GM18519 (cell line): Measurements from ENCODE around the gene SPATA3.
"Not testable (repeated sequence)": the region's sequence is repeated elsewhere in the genome, so short reads cannot be mapped to it uniquely, and the experiment has no call there.

Source experiments
- ATAC-seq: cut with Tn5 transposase; IDR thresholded peaks from one replicate; pipeline ENCODE4 v1.9.1; 2021; ENCODE audit warnings: mild to moderate bottlenecking, moderate library complexity; ENCODE audit not compliant: unreplicated experiment, low FRiP score

Gene SPATA3

DNA sequence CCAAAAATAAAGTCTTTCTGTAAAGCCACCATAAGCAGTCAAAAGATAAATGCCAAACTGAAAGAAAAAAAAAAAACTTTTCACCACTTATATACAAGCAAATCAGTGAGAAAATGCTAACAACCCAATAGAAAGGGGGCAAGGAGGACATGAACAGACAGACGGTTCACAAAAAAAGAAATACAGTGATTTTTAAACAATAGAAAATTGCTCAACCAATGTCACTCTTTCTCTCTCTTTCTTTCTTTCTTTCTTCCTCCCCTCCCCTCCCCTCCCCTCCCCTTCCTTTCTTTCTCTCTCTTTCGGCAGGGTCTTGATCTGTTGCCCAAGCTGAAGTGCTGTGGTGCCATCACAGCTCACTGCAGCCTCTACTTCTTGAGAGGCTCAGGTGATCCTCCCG is 28.8 kb upstream of the SPATA3 start:
- ATAC-seq, result no peak

DNA sequence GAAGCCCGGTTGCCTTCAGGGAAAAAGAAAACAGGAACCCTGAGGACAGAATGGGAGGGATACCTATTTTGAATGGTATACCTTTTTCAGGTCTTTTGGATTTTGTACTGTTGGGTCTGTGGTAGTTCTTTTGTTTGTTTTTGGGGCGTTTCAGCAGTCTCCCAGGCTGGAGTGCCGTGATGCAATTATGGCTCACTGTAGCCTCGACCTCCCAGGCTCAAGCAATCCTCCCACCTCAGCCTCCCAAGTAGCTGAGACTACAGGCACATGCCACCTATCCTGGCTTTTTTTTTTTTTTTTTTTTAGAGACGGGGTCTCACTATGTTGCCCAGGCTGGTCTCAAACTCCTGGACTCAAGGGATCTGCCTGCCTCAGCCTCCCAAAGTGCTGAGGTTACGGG is 27.6 kb upstream of the SPATA3 start:
- not testable (repeated sequence) for ATAC-seq

DNA sequence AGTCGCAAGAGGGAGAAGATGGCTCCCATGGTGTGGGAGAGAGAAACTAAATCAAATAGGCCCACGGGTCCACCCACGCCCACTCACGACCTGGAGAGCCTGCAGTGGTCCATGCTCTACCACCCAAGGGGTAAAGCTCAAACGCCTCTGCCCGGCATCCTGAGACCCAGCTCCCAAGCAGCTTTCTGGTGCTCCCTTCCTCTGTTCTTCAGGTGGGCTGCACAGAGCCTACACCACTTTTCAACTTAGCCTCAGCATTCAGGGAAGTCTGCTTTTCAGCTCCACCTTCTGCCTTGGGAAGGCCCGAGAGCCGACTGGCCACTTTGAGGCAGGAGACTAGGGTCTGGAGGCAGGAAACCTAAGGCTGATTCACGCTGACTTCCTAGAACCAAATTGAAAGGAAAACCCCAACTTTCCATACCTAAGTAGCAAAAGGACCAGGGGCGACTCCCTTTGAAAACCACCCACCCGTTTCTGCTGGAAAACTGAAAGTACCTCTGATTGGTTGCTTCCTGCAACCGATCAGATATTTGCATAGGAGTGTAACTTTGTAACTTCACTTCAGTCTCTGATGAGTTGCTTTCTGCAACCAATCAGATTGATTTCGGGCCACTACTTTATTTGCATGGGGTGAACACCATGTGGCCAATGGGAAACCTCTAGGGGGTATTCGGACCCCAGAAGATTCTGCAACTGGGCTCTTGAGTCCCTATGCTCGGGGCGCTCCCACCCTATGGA is 26.8 kb upstream of the SPATA3 start:
- ATAC-seq, result no peak

DNA sequence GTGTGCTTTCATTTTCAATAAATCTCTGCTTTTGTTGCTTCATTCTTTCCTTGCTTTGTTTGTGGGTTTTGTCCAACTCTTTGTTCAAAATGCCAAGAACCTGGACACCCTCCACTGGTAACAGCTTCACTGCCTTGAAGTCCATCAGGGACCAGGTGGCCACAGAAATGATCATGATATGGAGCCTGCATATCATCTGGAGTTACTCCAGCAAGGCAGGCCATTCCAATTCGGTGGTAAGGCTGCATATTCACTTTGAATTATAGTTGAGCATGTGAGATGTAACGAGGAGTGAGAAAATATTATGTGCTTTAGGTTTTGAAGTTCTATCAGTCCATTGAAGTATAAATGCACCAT is 26.3 kb upstream of the SPATA3 start:
- no peak for ATAC-seq

DNA sequence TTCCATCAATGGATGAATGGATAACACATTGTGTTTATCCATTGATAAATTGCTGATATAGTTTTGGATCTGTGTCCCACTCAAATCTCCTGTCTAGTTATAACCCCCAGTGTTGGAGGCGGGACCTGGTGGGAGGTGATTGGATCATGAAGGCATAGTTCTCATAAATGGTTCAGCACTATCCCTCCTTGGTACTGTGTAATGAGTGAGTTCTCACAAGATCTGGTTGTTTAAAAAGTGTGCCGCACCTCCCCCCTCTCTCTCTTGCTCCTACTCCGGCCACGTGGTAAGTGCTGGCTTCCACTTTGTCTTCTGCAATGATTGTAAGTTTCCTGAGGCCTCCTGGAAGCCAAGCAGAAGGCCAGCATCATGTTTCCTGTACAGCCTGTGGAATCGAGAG is 23.9 kb upstream of the SPATA3 start:
- ATAC-seq, result no peak

DNA sequence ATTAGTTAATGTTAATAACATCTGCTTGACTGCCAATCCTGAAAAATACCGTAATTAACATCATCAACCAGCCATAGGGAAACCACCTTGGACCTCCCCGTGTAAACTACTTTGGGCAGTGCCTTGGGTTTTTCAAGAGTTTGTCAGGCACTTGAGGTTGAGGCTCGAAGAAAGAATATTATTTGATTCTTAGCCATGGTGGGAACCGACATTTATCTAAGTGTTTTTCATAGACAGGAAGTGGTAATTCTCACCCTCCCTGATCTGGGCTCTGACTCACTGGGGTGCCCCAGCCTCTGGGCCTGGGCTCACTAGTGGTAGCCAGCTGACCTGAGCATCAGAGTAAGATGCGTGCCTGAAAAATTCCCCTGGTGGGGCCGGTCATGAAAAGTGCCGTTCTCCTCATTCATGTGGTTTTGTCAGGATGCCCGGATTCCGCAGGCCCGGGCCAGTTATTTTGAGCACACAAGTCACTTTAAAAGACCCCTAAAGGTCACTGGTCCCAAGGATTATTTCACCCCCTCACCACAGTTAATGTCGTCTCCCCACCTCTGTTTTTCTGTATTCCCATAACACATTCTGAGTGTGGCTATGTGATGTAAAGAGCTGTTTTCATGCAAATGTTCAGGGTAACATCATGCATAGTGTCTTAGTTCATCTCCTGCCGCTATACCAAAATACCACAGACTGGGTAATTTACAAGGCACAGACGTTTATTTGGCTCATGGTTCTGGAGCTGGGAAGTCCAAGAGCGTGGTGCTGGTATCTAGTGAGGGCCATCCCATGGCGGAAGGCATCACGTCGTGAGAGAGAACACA is 21.6 kb upstream of the SPATA3 start:
- ATAC-seq, result peak; percentile 54

DNA sequence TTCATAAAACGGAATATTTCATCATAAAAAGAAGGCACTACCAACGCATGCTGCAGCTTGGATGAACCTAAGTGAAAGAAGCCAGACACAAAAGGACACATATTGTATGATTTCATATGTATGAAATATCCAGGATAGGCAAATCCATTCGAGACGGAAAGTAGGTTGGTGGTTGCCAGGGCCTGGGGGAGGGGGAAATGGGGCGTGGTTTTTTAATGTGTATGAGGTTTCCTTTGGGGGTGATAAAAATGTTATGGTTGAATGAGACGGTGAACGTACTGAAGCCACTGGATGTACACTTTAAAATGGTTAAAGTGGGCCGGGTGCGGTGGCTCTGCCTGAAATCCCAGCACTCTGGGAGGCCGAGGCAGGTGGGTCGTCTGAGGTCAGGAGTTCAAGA is 20.0 kb upstream of the SPATA3 start:
- no peak for ATAC-seq

DNA sequence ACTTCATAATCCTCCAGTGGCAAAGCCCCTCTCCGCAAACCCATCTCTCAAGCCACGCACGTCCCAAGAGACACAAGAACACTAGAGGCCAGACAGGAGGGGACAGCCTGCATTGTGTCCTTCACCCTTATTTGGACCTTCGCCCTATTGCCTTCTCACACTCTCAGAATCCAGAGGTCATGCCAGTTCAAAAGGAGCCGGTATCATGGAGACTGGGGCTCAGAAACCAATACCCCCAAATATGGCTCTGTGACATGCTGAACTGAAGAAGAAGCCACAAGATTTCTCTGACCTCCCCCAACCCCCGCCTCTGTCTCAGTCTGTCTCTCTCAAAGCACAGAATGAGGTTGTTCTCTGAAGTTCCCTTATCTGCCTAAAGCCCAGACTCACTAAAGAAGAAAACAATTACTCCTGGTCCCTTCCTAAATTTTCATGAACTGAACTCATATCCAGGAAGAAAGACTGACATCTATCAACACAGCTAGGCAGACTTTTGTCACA is 19.2 kb upstream of the SPATA3 start:
- ATAC-seq, result no peak

DNA sequence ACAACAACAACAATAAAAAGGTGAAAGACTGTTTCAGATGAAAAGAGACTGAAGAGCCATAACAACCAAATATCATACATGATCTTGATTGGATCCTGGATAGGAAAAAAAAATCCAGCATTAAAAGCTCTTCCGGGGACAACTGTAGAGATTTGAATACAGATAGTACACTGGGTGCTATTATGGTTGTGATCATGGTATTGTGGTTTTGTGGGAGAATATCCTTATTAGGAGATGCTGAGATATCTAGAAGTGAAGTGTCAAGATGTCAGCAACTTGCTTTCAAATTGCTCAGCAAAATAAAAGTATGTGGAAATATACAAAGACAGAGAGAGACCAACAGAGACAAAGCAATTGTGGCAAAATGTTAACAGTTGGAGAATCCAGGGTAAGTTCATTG is 15.5 kb upstream of the SPATA3 start:
- ATAC-seq, result no peak

DNA sequence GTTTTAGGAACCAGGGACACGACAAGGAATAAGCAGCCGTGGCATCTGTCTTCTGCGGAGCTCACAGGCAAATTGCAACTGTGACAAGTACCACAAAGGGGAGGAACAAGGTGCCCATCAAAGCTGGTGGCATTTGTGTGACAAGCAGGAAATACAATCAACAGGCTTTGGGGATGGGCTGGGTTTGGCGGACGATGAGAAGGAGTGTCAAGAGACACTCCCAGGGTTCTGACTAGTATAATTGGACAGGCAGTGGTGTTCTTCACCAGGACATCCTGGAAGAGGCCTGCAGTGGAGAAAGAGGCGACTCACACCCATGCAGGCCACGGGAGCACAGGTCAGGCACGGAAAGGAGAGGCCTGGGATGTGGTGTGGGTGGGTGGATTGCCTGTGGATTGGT is 14.2 kb upstream of the SPATA3 start:
- ATAC-seq, result no peak

DNA sequence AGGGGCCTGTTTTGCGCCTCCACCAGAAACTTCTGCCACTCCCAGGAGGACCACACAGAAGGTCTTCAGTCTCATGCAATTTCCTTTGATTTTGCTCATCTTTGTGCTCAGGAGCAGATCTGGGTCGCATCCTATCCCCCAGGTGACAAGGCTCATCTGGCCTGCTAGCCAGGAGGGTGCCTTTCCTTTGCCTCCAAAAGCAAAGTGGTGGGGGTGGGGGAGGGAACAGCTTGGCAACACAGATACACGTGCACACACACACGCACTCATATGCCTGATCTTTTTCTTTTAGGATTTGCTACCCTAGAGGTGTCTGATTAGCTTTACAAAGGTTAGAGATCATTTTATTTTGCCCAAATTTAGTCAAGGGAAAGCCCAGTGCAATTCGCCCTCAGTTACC is 13.8 kb upstream of the SPATA3 start:
- no peak for ATAC-seq

DNA sequence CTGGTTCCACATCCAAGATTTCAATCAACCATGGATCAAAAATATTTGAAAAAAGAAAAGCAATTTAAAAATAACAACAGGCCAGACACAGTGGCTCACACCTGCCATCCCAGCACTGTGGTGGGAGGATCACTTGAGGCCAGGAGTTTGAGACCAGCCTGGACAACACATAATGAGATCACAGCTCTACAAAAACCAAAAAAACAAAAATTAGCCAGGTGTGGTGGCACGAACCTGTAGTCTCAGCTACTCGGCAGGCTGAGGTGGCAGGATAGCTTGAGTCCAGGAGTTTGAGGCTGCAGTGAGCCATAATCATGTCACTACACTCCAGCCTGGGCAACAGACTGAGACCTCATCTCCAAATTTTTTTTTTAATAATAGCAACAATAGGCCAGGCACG is 13.4 kb upstream of the SPATA3 start:
- no peak for ATAC-seq

DNA sequence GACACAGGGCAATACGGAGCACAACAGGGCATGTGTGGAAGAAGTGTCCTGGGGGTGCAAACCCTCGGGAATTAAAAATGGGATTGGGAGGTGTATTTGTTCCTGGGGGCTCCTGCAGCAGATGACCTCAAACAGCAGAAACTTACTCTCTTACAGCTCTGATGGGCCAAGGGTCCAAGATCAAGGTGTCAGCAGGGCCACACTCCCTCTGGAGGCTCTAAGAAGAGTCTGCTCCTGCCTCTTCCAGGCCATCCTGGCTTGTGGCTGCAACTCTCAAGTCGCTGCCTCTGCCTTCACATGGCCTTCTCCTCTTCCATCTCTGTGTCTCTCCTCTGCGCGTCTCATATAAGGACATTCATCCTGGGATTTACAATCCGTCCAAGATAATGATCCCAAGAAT is 12.4 kb upstream of the SPATA3 start:
- ATAC-seq, result no peak

DNA sequence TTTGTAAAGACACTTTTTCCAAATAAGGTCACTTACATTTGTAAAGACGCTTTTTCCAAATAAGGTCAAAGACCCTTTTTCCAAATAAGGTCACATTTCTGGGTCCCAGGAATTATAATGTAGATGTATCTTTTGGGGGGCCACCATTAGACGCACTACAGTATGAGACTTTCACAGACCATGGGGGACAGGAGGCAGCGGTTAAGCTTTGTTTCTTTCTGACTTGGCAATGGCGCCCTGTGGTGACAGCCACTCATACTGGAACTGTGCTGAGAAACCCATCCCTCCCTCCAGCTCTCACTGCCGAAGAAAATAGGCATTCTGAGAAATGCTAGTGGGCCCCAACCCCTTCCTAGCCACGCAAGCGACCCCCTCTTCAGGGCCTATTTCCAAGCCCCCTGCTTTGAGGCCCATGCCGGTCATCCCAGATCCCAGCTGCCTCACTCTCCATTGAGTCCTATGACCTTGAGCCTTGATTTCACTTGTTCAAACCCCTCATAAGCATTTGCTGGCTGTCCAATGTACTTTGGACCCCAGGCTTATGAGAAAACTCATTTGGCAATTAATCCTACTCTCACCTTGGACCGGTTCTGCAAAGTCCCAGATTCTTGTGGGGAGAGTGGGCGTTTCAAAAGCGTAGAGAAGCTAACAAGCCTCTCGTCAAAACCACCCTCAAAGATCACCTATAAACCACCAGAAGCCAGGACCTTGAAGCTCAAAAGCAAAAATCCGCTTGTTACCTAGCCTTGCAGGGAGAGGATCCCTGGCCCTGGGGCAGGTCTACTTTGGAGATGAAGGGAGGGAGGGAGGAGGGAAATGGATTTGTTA is 11.3 kb upstream of the SPATA3 start:
- peak; percentile 70 for ATAC-seq

DNA sequence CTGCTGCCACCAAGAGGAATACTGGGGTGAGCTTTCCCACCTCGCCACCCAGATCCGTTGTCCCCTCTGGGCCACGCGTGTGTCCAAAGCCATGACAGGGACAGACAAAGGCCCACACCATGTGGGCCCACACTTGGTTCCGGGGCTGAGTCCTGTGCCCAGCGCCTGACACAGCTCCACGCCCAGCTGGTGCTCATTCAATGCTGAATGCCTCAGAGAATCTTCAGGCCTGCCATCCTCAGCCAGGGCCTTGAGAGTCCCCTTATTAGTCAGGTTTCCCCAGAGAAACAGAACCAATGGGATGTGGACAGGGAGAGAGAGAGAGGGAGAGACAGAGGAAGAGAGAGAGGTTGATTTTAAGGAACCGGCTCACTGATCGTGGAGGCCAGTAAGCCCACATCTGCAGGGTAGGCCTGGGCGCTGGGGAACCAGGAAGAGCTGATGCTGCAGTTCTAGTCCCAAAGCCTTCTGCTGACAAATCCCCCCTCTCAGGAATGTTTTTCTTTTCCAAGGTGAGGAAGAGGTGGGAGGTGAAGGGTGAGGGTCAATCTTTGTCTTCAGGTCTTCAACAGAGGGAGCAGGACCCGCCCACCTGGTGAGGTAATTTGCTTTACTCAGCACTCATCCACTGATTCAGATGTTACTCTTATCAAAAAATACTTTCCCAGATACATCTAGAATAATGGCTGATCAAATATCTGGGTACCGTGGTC is 10.2 kb upstream of the SPATA3 start:
- ATAC-seq, result no peak

DNA sequence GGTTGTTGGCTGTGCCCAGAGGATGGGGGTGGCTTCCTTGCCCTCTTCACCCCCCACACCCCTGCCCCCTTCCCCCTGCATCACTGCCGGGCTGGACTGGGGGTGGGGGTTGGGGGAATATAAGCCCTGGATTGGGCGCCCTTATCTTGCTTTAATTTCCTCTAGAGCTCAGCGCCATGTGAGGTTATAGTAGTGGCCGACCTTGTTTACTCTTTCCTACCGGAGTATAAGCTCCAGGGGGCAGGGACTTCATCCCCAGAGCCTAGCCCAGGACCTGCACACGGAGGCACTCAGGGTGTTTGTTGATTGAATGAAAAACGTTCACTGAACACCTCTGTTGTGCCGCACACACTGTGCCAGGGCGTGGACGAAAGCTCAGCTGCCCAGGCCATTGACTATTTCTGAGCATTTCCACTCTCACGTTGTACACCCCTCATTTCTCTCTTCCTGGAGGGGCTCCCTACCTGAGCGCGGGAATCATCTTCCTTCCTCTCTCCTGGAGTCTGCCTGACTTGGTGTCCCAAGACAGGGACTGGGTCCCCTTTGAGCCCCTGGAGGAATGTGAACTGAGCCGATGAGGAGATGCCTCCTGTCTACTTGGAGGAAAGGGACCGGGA is 9.3 kb upstream of the SPATA3 start:
- no peak for ATAC-seq

DNA sequence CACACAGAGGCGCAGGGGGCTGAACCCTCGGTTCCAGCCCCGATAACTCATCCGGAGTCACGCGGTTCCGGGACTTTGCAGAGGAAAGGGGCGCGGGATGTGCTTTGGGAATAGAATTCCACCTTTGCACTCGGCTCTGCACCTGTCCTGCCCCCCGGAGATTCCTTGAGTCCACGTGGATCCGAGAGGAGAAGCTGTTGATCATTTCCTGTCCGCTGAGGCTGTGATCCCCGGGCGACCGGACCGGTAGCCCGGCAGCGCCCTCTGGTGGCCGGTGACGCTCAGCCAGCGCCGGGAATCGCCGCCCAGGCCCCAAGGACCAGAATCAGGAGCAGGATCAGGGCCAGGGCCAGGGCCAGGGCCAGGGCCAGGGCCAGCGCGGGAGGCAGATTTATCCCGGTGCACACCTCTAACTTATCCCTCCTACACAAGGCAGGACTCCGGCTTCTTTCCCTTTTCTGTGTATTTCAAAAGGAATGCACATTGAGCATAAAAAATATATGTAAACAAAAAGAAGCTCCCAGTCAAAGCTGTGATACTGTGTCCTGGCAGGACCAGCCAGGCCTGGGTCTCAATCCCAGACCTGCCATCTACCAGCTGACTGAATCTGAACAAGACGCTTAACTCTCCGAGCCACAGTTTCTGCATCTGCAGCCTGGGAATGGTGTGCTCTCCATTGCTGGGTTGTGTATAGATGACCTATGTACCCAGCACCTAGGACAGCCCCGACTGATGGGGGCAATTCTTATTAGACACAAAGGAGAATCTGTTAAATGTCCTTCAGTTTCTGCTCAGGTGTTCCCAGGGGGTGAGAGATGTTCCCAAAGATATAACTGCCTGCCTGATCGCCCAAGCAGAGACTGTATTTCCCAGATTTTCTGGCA is 8.5 kb upstream of the SPATA3 start:
- no peak for ATAC-seq

DNA sequence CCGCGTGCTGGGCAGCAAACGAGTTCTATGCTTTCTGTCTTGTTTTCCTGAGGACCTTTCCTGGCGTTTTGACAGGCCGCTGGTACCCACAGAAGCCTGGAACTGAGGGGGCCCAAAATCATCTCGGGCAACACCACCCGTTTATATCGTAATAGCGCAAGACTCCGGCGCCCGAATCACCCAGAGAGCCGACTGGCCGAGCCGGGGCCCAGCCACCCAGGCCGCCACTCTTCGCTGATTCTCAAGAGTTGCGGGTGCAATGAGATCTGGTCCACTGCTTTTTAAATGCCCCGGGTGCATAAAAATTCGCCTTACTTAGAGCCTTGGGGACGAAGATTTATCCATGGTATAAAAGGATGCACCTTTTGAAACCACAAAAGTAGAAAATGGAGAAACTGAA is 6.2 kb upstream of the SPATA3 start:
- no peak for ATAC-seq
